Hippocampal formation (tissue), 2 donors: ENCODE data around the gene COL23A1.
A peak's percentile ranks its signal among the peaks of the same experiment; 100 is the strongest.
"Not testable (repeated sequence)": the region's sequence is repeated elsewhere in the genome, so short reads cannot be mapped to it uniquely, and the experiment has no call there.

Experiments used
- DNase-seq, 2 donors: peaks; one replicate each; lab custom pipeline; 2025; lab: John Stamatoyannopoulos, UW

COL23A1 gene

DNA sequence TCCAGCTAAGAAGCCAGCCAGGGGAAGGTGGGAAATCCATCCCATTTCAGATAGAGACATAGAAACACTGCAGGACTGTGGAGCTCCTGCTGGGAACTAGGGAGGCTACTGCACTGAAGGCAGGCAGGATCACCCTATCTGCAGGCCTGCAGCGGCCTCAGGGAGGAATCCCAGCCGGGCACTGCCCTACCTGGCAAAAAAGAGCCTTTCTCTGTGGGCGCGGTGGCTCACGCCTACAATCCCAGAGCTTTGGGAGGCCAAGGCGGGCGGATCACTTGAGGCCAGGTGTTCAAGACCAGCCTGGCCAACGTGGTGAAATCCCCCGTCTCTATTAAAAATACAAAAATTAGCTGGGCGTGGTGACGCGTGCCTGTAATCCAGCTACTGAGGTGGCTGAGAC is 286.2 kb downstream of the COL23A1 start:
- no peak for DNase-seq

DNA sequence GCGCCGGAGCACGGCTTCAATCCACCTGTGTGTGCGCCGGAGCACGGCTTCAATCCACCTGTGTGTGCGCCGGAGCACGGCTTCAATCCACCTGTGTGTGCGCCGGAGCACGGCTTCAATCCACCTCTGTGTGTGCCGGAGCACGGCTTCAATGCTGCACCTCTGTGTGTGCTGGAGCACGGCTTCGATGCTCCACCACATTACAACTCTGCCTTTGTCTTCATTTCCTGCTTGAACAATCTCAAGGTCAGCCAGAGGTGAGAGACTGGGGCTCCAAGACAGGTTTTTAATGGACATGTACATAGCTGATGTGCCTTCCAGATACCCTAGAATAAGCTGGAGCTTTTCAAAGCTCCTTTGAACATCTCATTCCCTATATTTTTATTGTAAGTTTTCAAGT is 287.9 kb downstream of the COL23A1 start:
- not testable (repeated sequence) for DNase-seq

DNA sequence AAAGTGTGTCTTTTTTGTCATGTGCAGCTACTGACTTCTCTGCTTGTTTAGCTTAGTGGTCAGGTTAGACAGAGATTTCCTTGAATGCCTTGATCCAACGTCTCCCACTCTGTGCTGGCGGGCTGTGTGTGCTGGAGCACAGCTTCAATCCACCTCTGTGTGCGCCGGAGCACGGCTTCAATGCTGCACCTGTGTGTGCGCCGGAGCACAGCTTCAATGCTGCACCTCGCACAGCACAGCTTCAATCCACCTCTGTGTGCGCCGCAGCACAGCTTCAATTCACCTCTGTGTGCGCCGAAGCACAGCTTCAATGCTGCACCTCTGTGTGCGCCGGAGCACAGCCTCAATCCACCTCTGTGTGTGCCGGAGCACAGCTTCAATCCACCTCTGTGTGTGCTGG is 288.6 kb downstream of the COL23A1 start:
- DNase-seq: no peak

DNA sequence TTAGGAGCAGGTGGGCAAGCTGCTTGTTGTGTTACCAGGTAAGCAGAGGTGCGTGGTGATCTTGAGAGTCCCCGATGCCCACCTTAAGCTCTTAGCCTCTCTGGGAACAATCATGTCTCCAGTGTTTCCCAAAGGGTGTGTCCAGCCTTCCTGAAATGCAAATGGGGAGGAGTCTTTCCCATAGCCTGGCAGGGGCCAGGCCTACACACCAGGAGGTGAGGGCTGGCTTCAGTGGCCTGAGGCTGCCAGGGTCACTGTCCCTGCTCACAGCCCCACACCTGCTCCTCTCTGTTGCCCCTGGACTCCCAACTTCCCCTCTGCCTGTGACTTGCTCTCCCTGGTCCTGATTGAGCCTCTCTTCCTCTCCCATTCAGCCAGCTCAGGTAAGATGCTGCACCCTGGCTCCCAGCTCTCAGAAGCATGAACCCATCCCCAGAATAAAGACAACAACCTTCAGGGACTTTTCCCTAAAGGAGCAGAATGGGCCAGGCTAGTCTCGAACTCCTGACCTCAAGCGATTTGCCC is 291.8 kb downstream of the COL23A1 start:
- no peak for DNase-seq

DNA sequence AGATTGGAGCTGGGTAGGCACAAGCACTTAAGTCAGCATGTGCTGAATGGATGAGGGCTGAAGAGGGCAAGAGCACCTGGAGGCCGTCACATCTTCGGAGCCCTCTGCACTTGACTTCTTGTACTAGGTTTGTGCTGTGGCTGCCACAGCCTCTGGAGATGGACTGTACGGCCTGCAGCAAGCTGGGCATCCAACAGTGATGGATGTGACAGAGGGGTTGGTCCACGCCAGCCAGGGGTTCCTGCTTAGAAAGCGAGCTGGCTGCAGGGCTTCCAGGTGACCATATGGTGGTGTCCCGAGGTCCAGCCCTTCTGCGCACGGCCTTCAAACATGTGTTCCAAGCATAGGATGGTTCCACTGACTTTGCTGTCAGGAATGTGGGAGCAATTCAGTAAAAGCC is 292.4 kb downstream of the COL23A1 start:
- DNase-seq: no peak

DNA sequence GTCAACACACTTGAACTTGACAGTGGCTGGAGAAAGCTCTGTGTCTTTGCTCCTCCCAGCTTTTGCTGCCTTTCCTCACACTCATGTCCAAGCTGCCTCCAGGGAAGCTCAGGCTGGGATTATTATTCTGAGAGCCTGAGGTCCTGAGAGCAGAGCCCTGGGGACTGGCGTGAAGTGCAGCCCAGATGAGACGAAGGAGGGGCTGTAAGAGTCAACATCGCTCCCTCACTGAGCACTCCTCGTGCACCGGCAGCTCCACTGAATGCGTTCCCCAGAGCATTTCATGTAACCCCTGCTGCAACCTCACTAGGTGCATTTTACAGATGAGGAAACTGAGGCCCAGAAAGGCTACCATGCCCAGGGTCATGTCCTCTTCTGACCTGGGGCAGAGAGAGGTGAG is 294.1 kb downstream of the COL23A1 start:
- DNase-seq: no peak

DNA sequence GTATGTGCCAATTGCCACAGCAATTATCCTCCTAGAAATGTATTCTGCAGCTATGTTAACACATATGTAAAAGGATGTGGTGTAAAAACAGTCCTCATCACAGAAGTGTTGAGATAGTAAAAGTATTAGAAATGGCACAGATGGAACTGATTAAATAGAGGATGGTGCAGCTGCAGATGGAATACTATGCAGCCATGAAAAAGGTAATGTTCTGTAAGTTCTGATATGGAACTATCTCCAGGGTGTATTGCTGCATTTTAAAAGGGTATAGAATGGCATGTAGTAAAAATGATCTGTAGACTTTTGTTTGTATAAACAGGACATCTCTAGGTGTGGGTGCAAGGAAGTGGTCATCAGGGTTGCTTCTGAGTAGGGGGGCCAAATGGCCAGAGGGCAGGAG is 294.6 kb downstream of the COL23A1 start:
- DNase-seq: no peak

DNA sequence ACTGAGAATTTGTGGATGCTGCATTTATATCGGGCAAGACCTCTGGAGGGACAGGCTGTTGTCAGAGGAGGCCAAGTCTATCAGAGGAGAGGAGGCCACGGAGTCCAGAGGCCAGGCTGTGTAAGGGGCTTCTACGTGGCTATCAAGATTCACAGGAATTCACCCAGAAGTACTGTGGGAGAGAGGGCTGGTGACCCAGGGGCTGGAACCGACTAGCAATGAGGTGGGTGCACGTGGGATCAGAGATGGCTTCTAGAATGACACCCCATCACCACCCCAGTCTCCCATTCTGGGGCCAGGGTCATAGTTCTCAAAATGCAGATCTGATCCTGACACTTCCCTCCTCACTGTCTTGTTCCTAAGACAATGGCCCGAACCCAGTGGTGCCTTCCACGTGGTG is 296.4 kb downstream of the COL23A1 start:
- no peak for DNase-seq

DNA sequence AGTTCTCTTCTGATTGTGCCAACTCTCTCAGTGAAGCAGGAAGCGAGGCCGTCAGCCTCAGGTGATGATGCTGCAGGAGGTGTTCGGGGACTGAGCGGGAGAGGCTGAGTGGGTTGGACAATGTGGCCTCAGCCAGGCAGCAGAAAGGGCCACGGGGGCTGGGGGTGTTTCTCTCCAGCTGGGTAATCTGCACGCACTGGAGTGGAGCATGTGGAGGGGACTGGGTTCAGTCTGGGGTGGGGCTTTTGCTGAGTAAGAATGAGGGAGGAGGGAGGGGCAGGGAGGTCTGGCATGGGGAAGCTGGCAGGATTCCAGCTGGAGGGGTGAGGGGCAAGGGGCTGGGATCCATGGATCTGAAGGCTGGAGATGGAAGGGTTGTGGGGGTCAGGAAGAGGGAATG is 296.8 kb downstream of the COL23A1 start:
- no peak for DNase-seq

DNA sequence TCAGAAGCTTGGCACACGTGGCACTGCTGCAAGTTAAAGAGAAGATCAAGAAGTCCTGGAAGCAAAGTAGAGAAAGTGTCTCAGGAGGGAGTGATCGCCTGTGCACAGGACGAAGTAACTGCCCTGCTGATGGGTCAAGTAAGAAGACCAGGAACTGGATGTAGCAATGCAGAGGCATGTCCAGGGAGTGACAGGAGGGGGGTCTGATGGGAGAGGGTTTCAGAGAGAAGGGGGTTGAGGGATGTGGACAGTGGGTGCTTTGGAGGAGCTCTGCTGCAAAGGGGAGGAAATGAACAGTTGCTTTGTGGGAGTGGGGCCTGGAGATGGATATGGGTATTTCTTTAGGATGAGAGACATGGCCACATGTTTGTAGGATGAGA is 297.4 kb downstream of the COL23A1 start:
- no peak for DNase-seq

DNA sequence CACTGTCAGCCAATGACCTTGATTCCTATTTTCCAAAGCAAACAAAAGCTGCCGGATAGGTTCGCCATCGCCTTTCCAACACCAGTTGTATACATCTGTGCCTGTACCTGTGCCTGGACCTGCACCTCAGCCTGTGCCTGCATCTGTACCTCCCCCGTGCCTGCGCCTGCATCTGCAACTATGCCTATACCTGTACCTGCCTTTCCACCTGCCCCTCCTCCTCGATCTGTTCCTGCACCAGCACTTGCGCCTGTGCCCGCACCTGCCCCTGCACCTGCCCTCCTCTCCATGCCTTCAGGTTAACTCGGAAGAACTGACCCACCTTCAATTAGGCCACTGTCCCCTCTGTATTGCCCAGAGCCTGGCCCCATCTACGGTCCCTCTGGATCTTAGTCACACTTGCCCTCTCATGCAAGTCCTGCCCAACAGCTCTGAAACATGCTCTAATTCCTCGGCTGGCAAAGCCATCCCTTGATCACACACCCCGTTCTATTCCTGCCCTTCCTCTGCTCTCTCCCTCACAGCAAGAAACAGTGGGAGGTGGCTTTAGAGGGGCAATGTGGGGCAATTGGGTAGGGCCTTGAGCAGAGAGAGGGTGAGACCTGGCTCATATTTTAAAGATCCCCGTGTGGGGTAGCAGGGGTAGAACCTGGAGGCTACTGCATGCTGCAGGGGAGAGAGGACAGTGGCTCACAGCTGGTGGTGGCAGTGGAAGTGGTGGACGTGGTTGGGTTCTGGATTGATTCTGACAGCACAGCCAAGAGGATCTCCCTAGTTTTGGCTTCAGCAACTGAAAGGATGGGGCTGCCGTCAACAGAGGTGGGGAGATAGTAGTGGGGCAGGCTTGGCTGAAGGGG is 298.0 kb downstream of the COL23A1 start:
- no peak for DNase-seq

DNA sequence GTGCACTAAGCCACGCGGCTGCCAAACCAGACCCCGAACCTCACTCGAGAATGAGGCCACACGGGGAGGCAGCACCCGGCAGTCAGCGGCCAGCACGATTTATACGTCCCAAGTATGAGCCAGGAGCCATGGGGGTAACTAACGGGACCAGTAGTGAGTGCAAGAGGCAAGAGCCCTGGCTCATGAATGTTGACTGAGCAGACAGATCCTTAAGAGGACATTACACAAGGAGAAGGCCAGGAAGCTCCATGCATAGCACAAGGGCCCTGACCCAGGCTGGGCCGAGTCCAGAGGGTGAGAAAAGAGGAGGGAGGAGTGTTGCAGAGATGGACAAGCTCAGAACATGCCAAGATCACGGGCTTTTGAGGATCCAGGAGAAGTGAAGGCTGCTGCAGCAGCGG is 299.0 kb downstream of the COL23A1 start:
- no peak for DNase-seq

DNA sequence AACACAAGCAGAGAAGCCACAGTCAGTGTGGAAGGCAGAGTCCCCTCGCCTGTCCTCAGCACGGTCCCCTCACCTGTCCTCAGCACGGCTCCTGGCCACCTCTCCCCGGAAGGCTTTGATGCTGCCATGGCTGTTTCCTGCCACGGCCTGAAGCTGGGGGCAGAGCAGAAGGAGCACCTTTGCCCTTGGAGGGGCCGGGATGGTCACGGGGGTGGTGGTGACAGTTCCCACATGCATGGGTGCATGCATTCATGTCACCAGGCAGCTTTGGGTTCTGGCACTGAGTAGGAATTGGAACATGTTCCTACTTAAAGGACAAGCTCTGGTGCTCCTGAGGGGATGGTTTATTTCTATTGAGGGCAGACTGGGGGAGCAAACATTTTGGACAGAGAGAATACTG is 299.8 kb downstream of the COL23A1 start:
- DNase-seq: no peak

DNA sequence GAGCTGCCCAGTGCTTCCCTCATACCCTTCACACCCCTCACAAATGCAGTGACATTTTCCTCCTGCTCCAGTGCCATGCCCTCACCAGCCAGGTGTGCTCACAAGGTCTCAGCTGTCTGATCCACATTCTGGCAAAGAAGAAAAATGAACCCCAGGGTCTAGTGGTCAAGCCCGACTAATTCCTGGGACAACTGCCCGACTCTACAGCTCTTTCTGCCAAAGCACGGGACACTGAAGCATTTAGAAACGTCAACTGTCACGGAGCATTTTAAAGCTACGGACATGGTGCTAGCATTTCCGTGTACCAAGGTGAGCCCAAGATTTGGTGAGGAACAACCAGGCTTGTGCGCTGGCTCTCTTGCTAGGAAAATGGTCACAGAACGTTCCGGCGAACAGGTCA is 300.8 kb downstream of the COL23A1 start:
- DNase-seq: no peak

DNA sequence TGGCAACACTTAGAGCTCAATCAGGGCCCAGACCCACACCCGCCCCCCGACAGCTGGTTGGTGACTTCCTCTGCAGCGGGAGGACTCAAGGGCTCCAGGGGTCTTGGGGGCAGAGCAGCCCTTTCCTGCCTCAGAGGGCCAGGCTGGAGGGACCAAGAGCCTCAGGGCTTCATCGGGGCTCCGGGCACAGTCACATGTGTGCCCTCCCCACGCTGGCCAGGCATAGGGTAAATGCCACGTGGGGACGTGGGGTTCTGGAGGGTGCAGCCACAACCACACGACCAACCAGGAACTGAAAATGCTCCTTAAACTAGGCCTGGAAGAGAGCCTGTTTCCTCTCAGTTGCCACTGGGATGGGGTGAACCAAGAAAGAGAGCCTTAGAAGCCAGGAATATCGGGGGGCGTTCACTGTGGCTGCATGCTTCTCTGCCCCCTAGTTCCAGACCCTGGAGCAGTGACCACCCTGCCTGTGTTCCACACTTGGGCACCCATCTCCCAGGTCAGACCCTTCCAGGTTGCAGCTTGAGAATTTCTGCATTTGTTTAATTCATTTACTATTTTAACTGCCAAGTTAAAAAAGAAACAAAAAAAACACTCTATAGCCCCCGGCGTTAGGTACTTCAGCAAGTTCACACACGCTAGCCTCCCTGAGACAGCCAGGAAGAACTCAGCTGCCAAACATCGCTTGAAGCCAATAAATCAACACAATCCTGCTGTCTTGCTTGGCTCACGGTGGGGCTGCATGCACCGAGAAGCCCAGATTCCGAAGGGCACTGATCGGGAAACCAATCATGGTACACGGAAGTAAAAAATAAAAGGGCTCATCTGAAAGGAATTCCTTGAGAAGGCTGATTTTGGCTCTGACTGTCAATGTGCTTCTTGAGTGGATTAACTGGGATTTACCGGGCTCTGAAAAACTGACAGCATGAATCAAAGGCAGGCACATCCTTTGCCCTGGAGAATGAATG is 301.5 kb downstream of the COL23A1 start:
- DNase-seq: peak in 1 of 2 donors; percentile 10

DNA sequence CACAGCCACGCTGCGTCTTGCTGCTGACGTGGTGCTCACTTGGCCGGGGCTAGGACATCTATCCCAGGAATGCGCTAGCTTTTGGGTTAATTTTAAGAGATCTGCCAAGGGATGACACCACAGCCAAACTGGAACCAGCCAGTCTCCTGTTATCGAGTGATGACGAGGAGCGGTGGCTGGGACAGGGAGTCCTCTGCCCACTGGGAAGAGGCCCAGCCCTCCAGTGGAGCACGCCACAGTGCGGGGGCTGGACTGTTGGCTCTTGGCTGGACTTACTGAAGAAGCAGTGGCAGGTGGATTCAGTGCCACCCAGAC is 302.4 kb downstream of the COL23A1 start:
- no peak for DNase-seq

DNA sequence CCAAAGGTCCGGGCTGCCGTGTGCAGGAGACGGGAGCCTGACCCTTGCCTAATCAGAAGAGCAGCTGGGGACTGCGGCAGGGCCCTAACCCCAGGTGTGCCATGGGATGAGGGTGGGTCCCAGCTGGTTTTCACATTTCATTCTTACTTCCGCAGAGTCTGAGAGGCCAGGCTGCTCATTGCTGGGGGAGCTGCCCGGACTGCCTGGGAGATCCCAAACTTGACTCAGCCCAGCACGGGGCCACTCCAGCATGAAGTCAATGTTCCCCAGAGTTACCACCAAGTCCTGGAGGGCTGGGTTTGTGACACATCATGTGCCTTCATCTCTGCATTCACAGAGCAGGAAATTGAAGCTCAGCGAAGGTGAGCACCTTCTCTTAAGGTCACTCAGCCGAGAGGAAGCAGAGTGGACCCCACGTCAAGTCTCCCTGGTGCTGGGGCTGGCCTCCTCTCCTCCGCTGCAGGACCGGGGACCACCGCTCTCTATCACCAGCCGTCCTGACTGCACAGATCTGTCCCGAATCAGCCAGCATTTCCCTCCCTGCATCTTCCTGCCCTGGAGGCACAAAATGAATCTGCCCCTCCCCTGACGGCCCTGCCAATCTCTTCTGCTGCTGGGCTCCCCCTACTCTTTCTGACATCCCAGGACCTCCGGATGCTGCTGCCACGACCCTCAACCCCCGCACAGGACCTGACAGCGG is 303.0 kb downstream of the COL23A1 start:
- no peak for DNase-seq

DNA sequence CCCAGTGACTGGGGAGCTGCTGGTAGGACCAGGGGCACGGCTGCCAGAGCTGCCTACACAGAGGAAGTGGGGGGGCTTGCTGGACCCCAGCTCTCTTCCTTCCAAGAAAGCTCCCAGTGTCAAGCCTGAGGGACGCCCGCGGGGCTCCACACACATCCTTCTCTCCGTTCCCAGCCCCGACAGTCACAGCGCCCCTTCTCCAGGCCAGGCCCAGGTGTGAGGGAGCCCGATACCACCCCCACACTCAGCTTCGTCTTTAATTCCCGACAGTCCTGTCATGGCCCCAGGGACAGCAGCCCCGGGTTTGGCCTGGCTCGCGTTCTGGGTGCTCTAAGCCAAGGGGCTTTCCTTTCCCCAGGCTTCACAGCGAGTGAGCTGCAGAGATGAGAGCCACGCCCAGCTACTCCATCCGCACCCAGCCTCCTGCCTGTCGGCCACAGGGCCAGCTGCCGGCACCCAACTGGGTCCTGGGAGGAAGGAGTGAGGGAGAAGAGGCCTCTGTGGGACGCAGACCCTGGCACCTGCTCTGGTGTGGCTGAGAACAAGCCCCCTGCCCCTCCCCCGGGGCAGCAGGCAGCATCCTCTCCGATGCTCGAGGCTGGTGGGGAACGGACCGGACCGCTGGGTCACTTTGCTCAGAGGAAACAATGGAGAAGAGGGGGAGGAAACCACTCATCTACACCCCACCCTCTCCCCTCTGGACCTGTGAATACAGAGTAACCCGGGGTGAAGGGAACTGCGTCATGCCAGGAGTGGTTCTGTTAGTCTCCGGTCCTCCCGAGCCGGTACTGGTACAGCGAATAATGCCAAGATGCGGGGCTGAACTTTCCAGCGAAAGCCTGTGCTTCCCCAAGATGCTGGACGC is 303.7 kb downstream of the COL23A1 start:
- no peak for DNase-seq

DNA sequence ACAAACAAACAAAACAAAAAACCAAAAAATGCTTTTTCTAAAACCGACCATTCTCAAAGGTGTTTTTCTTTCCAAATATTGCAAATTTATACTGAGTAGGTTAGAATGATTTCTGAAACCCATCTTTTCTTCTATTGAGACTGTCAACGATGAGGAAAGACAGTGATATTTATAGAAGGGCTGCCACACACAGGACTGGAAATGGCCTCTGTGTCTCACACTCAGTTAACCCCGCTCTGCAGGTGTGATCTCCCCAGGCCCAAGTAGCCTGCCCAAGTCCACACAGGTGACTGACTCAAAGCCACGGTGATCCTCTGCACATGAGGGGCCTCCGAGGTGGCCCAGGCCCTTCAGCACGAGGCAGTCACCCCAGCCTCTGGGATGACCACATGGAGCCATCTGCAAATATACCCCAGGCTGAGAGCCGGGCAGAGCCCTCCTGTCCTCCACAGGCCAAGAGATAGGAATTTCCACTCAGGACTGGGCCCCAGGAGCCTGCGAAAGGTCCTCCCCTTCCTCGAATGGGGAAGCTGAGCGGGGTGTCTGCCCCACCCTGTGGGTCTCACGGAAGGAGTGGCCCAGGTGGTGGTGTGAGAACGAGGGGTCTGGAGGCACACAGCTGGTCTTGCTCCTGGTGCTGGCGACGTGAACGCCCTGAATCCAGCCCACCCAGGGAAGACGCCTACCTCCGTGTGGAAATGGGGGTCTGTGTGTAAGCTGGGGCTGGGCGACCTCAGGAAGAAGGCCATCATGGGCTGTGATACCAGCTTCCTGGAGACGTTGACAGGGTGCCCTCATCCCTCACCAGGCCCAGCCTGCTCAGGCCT is 304.6 kb downstream of the COL23A1 start:
- no peak for DNase-seq

DNA sequence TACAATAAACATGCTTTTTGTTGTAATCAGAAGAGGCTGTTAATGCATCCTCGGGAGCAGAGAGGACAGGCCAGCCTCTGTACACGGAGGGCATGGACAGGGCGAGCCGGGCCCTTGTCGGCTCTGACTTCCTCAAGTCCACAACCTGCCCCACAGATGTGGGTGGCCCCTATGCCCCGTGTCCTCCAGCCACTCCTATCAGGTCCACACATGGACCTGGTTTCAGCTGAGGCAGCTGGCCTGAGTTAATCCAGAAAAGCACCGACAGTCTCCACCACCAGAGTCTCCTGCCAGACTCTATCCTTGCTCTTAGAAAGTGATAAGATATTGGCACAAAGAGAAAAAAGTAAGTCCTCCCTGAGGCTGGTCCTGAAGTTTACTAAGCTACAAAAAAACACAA is 305.2 kb downstream of the COL23A1 start:
- no peak for DNase-seq
